Activated T-cell treated with anti-CD3 and anti-CD28 coated beads for 24 hours (primary cell): ENCODE results near the gene APLF.
"Not testable (repeated sequence)": the region's sequence is repeated elsewhere in the genome, so short reads cannot be mapped to it uniquely, and the experiment has no call there.

Experiments used
- DNase-seq: peaks from one replicate; pipeline ENCODE4 v3.0.0-alpha.2; 2020; ENCODE audit warnings: low read depth

Gene APLF

GRCh38 chr2:68441179-68441993 lies 26.0 kb upstream of the APLF start:
- peak; percentile 81 for DNase-seq

GRCh38 chr2:68441994-68442322 lies 25.4 kb upstream of the APLF start:
- DNase-seq = no peak

- DNase-seq = not testable (repeated sequence)
These were observed 21.0 kb upstream of the APLF start for GRCh38 chr2:68446425-68446824.

- no peak for DNase-seq
These were observed 20.3 kb upstream of the APLF start for GRCh38 chr2:68447118-68447517.

- DNase-seq = no peak
These were observed 18.4 kb upstream of the APLF start for GRCh38 chr2:68448671-68449653.

GRCh38 chr2:68452158-68452900 lies 15.1 kb upstream of the APLF start:
- no peak for DNase-seq

GRCh38 chr2:68453761-68454360 lies 13.5 kb upstream of the APLF start:
- no peak for DNase-seq

- DNase-seq = no peak
These were observed 12.7 kb upstream of the APLF start for GRCh38 chr2:68454719-68455118.

GRCh38 chr2:68456198-68456597 lies 11.2 kb upstream of the APLF start:
- DNase-seq = no peak

GRCh38 chr2:68458981-68459380 lies 8.4 kb upstream of the APLF start:
- DNase-seq = no peak

- no peak for DNase-seq
These were observed 4.0 kb upstream of the APLF start for GRCh38 chr2:68463287-68463877.

- DNase-seq = no peak
These were observed 2.7 kb upstream of the APLF start for GRCh38 chr2:68464651-68465050.

GRCh38 chr2:68465081-68465916 lies 2.1 kb upstream of the APLF start:
- DNase-seq = peak; percentile 31

- peak; percentile 55 for DNase-seq
These were observed 1.0 kb upstream of the APLF start for GRCh38 chr2:68466361-68466777.

GRCh38 chr2:68466778-68467076 lies 658 bp upstream of the APLF start:
- DNase-seq = no peak

GRCh38 chr2:68468801-68469200 lies 1.4 kb downstream of the APLF start:
- no peak for DNase-seq

- DNase-seq = no peak
These were observed 2.5 kb downstream of the APLF start for GRCh38 chr2:68469935-68470334.

GRCh38 chr2:68471385-68471784 lies 4.0 kb downstream of the APLF start:
- DNase-seq = no peak

- DNase-seq = no peak
These were observed 5.5 kb downstream of the APLF start for GRCh38 chr2:68472796-68473414.

GRCh38 chr2:68475110-68475509 lies 7.7 kb downstream of the APLF start:
- DNase-seq = no peak
